ENCODE measurements around the gene KIAA1328.

KIAA1328 gene

DNA sequence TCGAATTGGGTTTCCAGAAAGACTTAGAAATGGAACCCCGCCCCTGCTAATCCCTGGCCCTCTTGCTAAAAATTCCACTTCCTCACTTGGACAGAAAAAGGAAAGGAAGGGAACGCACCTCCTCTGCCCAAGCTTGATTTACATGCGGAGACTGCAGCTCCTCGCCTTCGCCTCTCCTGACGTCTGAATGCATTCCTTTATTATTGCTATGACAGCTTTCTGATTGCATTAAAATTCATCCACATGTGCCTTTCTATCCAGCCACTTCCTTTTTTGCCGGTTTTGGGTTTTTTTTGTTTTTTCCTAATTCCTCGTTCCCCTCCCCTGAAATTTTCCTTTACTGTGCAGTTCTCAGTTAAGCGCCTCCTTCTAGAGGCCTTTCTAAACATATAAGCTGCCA, 448.9 kb downstream of the KIAA1328 start:
- no peak for DNase-seq (ENCODE audit: low read depth)

Data from amniotic epithelial cell (primary cell).